SU-DHL-6 (cell line): Measurements from ENCODE around the gene CFAP58.

Experiments
- H2AFZ ChIP-seq: fragments of 200-600 bp; sonication (generic); 2 replicates; pipeline ENCODE4 v1.6.1; 2014; ENCODE audit warnings: low read depth, mild to moderate bottlenecking, moderate library complexity, mixed read lengths, antibody characterized with exemption, low read length; ENCODE audit not compliant: severe bottlenecking
- H3F3A ChIP-seq: fragments of 200-600 bp; shearing (Covaris generic); 2 replicates; pipeline ENCODE4 v1.6.0; 2016; ENCODE audit warnings: antibody characterized with exemption, mild to moderate bottlenecking; ENCODE audit not compliant: insufficient read depth
- H3K27ac ChIP-seq: fragments of 200-600 bp; sonication (generic); 2 replicates; pipeline ENCODE4 v1.5.1; 2016; ENCODE audit warnings: low read depth, mild to moderate bottlenecking, low read length, moderate library complexity, mixed read lengths
- H3K27me3 ChIP-seq: fragments of 200-600 bp; sonication (generic), shearing (Covaris generic); 2 replicates; pipeline ENCODE4 v1.6.0; 2014; ENCODE audit warnings: mild to moderate bottlenecking, low read length
- H3K36me3 ChIP-seq: fragments of 200-600 bp; sonication (generic); 2 replicates; pipeline ENCODE4 v1.6.1; 2014; ENCODE audit warnings: mild to moderate bottlenecking, low read length, mixed read lengths
- H3K4me2 ChIP-seq: fragments of 300-600, 200-600 bp; shearing (Covaris generic), sonication (generic); 2 replicates; pipeline ENCODE4 v1.6.0; 2014; ENCODE audit warnings: low read length, low read depth, mild to moderate bottlenecking; ENCODE audit not compliant: poor library complexity, severe bottlenecking
- H3K4me3 ChIP-seq: fragments of 200-600 bp; sonication (generic); 2 replicates; pipeline ENCODE4 v1.5.1; 2014; ENCODE audit warnings: antibody characterized with exemption, low read length, mild to moderate bottlenecking, mixed read lengths; ENCODE audit not compliant: insufficient read depth, poor library complexity, severe bottlenecking
- H3K79me2 ChIP-seq: fragments of 200-600 bp; sonication (generic); 2 replicates; pipeline ENCODE4 v1.6.1; 2014; ENCODE audit warnings: mild to moderate bottlenecking, low read length, moderate library complexity; ENCODE audit not compliant: insufficient read depth
- H3K9ac ChIP-seq: fragments of 200-600 bp; sonication (generic); 2 replicates; pipeline ENCODE4 v1.7.0; 2014; ENCODE audit warnings: mild to moderate bottlenecking, low read length
- H3K9me2 ChIP-seq: fragments of 200-600 bp; sonication (generic); replicated peaks from 2 replicates; pipeline ENCODE4 v1.6.1; 2014; ENCODE audit warnings: low read length; ENCODE audit not compliant: insufficient read depth
- H3K9me3 ChIP-seq: fragments of 200-600 bp; sonication (generic); 2 replicates; pipeline ENCODE4 v1.6.1; 2014; ENCODE audit warnings: low read length, mixed read lengths; ENCODE audit not compliant: insufficient read depth
- H4K20me1 ChIP-seq: fragments of 200-600 bp; sonication (generic); 2 replicates; pipeline ENCODE4 v1.6.1; 2014; ENCODE audit warnings: low read depth, mild to moderate bottlenecking, antibody characterized with exemption, low read length, moderate library complexity, mixed read lengths
- CTCF ChIP-seq: fragments of 200-600 bp; sonication (generic); IDR thresholded peaks from one replicate; pipeline ENCODE4 v1.5.1; 2017; ENCODE audit warnings: antibody characterized with exemption, mild to moderate bottlenecking, low read length, moderate library complexity; ENCODE audit not compliant: insufficient read depth, poor library complexity, severe bottlenecking
- EZH2phosphoT487 ChIP-seq: fragments of 200-600 bp; sonication (generic), shearing (Covaris generic); conservative IDR thresholded peaks from 2 replicates; pipeline ENCODE4 v1.6.1; 2018; ENCODE audit warnings: mild to moderate bottlenecking, antibody characterized with exemption, low read length, moderate library complexity, mixed read lengths

CFAP58 gene

GRCh38 chr10:104333728-104334373, 19.8 kb upstream of the CFAP58 start:
- H3K4me2 ChIP-seq: no peak overlapping the region
- no peaks in the 10 kb centered on the region for H3K36me3 ChIP-seq
- no peak overlapping the region for H3K9ac ChIP-seq
- H3K27me3 ChIP-seq: no peaks in the 10 kb centered on the region
- H3F3A ChIP-seq: no peaks in the 10 kb centered on the region
- H4K20me1 ChIP-seq: peaks cover 32% of the 10 kb centered on the region; the same call in 1 of the 2 replicates
- H3K79me2 ChIP-seq: peaks cover 84% of the 10 kb centered on the region
- no peak overlapping the region for H3K27ac ChIP-seq
- no peak overlapping the region for H3K4me3 ChIP-seq
- no peaks in the 10 kb centered on the region for H3K9me2 ChIP-seq
- H2AFZ ChIP-seq: no peak overlapping the region
- TF ChIP-seq EZH2phosphoT487: no peak
- TF ChIP-seq CTCF: no peak
- H3K9me3 ChIP-seq: no peaks in the 10 kb centered on the region

GRCh38 chr10:104334561-104334960, 19.1 kb upstream of the CFAP58 start:
- Histone ChIP-seq H3K9me2 (no peaks in the 10 kb centered on the region), H3K36me3 (no peaks in the 10 kb centered on the region), H3K9me3 (no peaks in the 10 kb centered on the region), H3K9ac (no peak overlapping the region), H4K20me1 (peaks cover 30% of the 10 kb centered on the region; the same call in 1 of the 2 replicates), H3K4me3 (no peak overlapping the region), H2AFZ (no peak overlapping the region), H3K79me2 (peaks cover 77% of the 10 kb centered on the region), H3K4me2 (no peak overlapping the region), H3F3A (no peaks in the 10 kb centered on the region), H3K27me3 (no peaks in the 10 kb centered on the region), H3K27ac (no peak overlapping the region)
- TF ChIP-seq CTCF (no peak), EZH2phosphoT487 (no peak)

- Histone ChIP-seq H3K9me3 (no peaks in the 10 kb centered on the region), H3K27me3 (no peaks in the 10 kb centered on the region), H3K79me2 (peaks cover 72% of the 10 kb centered on the region), H3K4me3 (no peak overlapping the region), H3K9ac (no peak overlapping the region), H3F3A (no peaks in the 10 kb centered on the region), H3K27ac (no peak overlapping the region), H3K9me2 (no peaks in the 10 kb centered on the region), H3K4me2 (no peak overlapping the region), H4K20me1 (peaks cover 25% of the 10 kb centered on the region; the same call in 1 of the 2 replicates), H3K36me3 (no peaks in the 10 kb centered on the region), H2AFZ (no peak overlapping the region)
- TF ChIP-seq CTCF (no peak), EZH2phosphoT487 (no peak)
These were observed 18.5 kb upstream of the CFAP58 start for GRCh38 chr10:104334965-104335650.
